ENCODE results near the gene NAA80.
A peak's percentile ranks its signal among the peaks of the same experiment; 100 is the strongest.

The NAA80 gene, protein sequence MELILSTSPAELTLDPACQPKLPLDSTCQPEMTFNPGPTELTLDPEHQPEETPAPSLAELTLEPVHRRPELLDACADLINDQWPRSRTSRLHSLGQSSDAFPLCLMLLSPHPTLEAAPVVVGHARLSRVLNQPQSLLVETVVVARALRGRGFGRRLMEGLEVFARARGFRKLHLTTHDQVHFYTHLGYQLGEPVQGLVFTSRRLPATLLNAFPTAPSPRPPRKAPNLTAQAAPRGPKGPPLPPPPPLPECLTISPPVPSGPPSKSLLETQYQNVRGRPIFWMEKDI

DNA sequence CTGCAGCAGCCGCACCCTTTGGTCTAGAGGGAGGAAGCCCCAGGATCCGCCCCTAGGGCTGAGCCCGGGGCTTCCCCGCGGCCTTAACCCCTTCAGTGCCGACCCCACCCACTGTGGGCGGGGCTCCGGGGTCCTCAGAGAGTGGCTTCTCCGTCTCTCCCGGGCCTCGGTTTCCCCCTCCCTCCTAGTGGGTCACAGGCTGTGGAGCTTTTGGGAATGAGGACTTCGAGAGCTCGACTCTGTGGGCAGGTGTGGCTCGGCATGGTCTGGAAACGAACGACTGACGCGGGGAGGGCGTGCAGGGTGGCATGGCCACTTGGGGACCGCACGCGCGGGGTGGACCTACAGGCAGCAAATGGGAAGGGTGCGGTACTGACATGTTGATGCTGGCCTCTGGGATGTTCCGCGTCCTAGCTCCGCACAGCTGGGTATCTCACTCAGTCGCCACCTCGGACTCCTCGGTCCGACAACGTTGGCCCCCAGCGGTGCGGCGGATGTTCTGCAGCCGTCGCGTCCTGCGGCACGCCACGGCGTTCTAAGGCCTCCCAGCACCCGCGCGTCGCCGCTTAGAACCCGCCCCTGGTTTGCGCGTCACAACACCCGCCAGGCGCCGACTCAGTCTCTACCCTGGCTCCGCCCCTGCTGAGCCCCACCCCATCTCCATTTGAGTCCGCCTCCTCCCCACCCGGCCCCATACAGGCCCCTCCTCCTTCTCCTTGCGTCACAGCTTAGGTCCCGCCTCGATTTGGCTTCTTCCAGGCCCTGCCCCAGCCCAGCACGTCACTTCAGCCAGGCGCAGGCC, at the start of gene NAA80, which contains the start of gene HYAL3:
Gene NAA80 (minus strand): TSS at position 570 of the 802 bp plus-strand sequence. CDS start 1,942 bp downstream, outside the sequence.
Gene HYAL3 (minus strand): TSS at position 570 of the 802 bp plus-strand sequence. CDS start 3,803 bp downstream, outside the sequence.
- DNase-seq = peak; percentile 100
- no peak for TF ChIP-seq GATA1 (IDR thresholded peaks at IDR 0.05; ENCODE audit: low read depth, low read length)
- TF ChIP-seq POLR2A (IDR thresholded peaks at IDR 0.05; ENCODE audit: low read length) = peak; percentile 95

DNA sequence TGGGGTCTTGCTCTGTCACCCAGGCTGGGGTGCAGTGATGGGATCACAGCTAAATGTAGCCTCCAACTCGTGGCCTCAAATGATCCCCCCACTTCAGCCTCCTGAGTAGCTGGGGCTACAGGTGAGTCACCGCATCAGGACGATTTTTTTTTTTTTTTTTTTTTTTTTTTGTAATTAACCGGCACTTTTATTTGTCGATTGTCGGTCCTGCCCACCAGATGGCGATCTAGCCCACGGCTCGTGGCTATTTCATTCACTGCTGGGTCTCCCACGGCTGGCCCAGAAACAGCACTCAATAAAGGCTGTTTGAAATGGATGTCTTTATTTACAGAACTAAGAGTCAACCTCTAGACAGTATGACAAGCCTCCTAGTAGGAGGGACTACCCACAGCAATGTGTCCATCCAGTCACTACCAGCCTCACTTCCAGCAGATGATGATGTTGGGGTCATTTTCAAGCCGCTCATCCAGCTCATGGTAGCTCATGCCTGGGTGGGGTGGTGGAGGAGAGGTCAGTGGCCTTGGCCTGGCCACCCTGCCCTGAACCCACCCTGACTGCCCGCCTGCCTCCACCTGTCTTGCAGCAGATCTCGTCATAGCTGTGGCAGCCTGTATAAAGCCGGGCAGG, 48.1 kb upstream of the NAA80 start:
- TF ChIP-seq POLR2A (IDR thresholded peaks at IDR 0.05; ENCODE audit: low read length) (no peak), GATA1 (IDR thresholded peaks at IDR 0.05; ENCODE audit: low read depth, low read length) (no peak)
- peak; percentile 82 to 90 for DNase-seq

DNA sequence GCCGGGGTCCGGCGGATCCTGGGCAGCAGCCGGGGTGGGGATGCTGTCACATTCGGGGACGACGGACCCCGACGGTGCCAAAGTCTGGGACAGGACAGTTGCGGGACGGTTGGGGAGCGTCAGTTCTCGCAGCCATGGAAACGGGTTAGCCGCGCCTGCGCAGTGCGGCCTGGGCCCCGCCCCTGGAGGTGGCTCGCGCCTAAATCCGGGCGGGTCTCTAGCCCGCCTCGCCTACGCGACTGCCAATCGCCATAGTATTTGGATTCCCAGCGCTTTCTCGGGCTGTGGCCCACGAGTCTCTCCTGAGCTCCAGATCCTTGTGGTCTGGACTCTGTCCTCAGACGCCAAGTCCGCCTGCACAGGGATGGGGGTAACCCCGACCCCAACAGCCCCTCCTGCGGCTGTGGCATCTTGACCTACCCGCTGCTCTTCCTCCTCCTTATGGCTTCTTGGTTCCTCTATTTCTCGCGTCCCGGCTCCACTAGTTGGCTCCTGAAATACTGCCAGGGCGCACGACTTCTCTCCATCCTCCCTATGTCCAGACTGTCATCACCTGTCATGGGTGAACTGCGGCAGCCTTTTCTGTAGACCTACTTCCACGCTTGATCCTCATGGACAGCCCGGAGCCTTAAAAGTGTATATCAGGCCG, 46.5 kb upstream of the NAA80 start, which contains the start of gene ZMYND10:
Gene ZMYND10 (minus strand): TSS at position 147 of the 649 bp plus-strand sequence. CDS start 153 bp downstream, outside the sequence.
- TF ChIP-seq GATA1 (IDR thresholded peaks at IDR 0.05; ENCODE audit: low read depth, low read length) (no peak), POLR2A (IDR thresholded peaks at IDR 0.05; ENCODE audit: low read length) (no peak)
- peak; percentile 79 to 87 for DNase-seq

DNA sequence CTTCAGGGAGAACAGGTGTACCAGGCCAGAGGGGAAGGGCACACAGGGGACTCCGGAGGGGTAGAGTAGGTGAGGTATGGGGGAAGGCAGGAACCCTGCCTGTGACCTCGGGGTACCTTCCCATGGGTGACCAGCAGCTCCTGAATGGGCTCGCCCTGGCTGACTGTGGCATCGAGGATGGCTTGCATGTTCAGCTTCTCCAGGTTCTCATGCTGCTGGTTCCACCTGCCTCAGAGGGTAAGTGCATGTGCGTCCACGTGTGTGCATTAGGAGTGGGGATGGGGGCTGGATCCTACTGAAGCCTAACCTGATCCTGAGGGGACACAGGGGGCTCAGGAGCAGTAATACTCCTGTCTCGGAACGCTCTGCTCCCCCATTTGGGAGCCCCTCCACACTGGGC, 45.8 kb upstream of the NAA80 start:
- no peak for DNase-seq
- TF ChIP-seq GATA1 (IDR thresholded peaks at IDR 0.05; ENCODE audit: low read depth, low read length) = no peak
- no peak for TF ChIP-seq POLR2A (IDR thresholded peaks at IDR 0.05; ENCODE audit: low read length)

DNA sequence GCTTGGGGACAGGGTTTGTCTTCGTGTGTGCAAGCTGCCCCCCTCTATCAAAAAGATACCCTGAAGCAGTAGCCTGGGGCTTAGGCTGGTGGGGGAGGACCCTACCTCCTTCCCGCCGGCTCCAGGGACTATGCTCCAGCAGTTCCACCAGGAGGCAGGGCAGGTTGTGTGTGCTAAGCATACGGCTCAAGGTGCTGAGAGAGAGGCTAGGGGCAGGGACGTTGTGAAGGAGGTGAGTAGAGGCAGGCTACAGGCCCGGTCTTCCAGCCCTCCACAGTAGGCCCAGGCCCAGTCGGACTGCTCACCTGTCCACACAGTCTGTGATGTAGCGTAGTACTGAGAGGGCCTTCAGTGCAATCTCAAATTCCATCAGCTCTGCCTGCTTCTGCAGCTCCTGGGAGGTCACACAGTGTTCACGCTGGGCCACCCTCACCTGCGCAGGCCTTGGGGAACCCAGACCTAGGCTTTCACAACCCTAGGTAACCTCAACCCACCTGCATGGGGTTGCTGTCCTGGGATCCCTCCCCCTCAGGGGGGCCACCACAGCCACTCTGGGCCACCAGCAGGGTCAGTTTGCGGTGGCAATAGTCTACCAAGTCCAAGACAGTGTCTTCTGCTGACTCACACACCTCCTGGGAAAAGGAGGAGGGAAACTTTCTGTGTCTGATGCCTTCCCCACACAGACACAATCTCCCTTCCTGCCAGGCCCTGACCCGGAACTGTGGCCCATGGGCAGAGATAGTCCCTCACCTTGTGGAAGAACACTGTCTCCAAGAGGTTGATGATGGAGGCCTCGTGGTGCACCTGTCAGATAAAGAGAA, 43.8 kb upstream of the NAA80 start:
- no peak for DNase-seq
- TF ChIP-seq GATA1 (IDR thresholded peaks at IDR 0.05; ENCODE audit: low read depth, low read length) (no peak), POLR2A (IDR thresholded peaks at IDR 0.05; ENCODE audit: low read length) (no peak)

DNA sequence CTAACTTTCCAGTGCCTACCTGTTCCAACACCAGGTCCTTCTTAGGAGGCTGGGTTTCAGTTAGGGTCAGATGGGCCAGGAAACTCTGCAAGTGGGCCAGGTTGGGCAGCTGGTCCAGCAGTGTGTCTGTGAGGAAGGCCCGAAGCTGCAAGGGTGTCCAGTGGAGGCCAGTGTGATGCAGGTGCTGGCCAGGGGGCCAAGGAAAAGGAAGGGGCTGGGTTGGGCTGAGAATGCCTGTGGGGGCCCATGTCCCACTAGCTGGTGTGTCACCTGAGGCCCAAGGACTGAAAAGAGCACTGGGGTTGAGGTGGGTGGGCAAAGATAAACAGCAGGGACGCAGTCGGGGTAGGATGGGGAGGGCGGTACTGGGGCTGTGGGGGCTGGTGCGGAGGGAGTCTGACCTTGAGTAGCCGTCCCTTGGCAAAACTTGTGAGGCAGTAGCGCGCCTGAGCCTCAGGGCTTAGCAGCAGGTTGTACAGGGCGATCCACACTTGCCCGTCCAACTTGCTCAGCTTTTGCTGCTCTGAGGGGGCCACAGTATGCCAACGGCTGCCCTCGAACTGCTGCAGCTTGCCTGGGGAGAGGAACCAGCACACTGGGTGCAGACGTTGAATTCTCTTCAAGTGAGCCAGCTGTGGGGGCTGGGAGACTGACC, 42.9 kb upstream of the NAA80 start:
- no peak for TF ChIP-seq GATA1 (IDR thresholded peaks at IDR 0.05; ENCODE audit: low read depth, low read length)
- TF ChIP-seq POLR2A (IDR thresholded peaks at IDR 0.05; ENCODE audit: low read length) = no peak
- no peak for DNase-seq

DNA sequence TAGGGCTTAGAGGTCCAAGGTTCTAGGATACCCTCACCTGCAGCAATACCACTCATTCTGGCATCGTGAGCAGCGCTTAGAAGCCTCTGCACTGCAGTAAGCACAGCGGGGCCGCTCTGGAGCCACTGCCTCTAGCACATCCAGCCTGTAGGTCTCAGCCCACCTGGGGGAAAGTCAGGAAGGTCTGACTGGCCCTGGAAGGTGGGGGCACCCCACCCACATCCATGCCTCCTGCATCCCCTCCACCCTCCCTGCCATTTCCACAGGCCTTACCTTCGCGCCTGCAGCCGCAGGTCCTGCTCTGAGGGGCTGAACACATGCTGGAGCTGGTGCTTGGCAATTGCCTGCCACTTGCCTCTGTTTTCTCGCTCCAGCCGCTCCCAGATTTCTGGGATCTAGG, 42.3 kb upstream of the NAA80 start:
- no peak for DNase-seq
- no peak for TF ChIP-seq GATA1 (IDR thresholded peaks at IDR 0.05; ENCODE audit: low read depth, low read length)
- no peak for TF ChIP-seq POLR2A (IDR thresholded peaks at IDR 0.05; ENCODE audit: low read length)

DNA sequence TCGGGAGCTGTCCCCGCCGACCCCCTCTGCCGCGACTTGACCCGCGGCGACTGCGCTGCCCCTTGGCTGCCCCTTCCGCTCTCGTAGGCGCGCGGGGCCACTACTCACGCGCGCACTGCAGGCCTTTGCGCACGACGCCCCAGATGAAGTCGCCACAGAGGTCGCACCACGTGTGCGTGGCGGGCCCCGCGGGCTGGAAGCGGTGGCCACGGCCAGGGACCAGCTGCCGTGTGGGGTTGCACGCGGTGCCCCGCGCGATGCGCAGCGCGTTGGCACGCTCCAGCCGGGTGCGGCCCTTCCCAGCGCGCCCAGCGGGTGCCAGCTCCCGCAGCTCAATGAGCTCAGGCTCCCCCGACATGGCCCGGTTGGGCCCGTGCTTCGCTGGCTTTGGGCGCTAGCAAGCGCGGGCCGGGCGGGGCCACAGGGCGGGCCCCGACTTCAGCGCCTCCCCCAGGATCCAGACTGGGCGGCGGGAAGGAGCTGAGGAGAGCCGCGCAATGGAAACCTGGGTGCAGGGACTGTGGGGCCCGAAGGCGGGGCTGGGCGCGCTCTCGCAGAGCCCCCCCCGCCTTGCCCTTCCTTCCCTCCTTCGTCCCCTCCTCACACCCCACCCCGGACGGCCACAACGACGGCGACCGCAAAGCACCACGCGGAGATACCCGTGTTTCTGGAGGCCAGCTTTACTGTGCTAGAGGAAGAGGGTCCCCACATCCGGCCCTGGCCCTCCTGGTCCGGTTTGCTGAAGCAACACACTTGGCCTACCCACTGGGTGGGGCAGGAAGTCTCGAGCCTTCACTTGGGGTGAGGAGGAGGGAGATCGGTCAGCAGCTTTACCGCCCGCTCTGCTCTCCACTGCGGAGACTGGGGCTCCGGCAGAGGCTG, 41.5 kb upstream of the NAA80 start, which contains the start of gene RASSF1:
Gene RASSF1 (minus strand): TSS at position 389 of the 882 bp plus-strand sequence. CDS start 31 bp downstream, at position 358.
- TF ChIP-seq GATA1 (IDR thresholded peaks at IDR 0.05; ENCODE audit: low read depth, low read length) (no peak), POLR2A (IDR thresholded peaks at IDR 0.05; ENCODE audit: low read length) (peak; percentile 95)

DNA sequence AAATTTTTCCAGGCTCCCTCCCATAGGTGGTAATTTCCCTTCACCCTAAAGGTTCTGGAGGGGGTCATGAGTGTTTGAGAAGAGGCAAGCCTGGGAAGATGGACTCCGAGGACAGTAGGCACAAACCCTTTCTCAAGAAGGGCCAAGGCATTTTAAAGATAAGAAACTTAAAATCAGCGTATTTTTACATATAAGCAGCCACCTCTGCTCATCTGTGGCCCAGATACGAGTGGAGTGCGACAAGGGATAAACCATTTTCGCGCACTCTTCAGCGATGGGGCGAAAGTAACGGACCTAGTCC, 40.9 kb upstream of the NAA80 start:
- TF ChIP-seq GATA1 (IDR thresholded peaks at IDR 0.05; ENCODE audit: low read depth, low read length) = no peak
- no peak for TF ChIP-seq POLR2A (IDR thresholded peaks at IDR 0.05; ENCODE audit: low read length)
- peak; percentile 71 to 80 for DNase-seq

More for the DNA sequence above, 41.5 kb upstream of the NAA80 start, which contains the start of gene RASSF1:
- DNase-seq = peak; percentile 83 to 84

DNA sequence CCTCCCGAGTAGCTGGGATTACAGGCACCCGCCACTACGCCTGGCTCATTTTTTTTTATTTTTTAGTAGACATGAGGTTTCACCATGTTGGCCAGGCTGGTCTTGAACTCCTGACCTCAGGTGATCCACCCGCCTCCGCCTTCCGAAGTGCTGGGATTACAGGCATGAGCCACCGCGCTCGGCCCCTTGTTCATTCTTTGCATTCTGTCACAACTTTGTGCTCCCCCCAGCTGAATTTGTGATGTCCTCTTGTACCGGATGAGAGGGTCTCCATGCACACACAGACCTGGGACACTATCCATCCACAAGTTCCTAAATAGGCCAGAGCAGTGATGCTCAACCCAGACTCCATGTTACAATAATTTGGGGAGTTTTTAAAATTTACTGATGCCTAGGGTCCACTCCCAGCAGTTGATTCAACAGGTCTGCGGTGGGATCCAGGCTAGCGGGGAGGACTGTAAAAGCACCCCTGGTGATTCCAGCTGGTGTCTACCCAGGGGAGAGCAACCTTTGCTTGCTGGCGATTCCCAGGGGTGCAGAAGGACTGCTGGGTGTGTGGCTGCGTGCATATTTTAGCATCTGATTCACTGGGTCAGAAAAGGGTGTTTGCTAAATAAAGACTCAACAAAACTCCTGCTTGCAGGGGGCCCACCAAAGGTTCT, 40.4 kb upstream of the NAA80 start:
- no peak for DNase-seq
- TF ChIP-seq POLR2A (IDR thresholded peaks at IDR 0.05; ENCODE audit: low read length) (no peak), GATA1 (IDR thresholded peaks at IDR 0.05; ENCODE audit: low read depth, low read length) (no peak)

DNA sequence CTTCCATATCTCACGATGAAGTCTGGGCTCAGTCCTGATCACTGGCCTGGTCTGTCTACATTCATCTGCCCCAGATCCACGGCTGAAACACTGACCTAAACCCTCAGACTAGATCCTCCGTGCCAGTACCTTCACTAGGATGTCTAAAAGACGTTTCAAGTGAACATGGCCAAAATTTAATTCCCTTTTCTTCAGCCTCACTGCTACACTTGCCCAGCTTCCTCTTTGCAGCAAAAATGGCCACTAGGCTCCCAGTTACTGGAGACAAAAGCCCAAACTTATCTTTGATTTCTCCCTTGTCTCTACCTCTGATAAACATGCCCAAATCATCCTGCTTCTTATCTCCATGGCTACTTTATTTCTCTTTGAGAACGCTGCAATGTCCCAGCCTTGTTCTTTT, 39.8 kb upstream of the NAA80 start:
- TF ChIP-seq GATA1 (IDR thresholded peaks at IDR 0.05; ENCODE audit: low read depth, low read length) (no peak), POLR2A (IDR thresholded peaks at IDR 0.05; ENCODE audit: low read length) (no peak)
- DNase-seq = peak; percentile 43 to 61

Data from erythroblast (primary cell).